Upper lobe of right lung (tissue), 1 donor: Measurements from ENCODE around the gene CCL20. TPM values are rescaled to one million over a fixed set of nuclear protein-coding genes. Genes with fewer than 3 reads are reported as not detected.

Source experiments
- ATAC-seq: fragments of 200-7000 bp; cut with Tn5 transposase; one replicate; pipeline ENCODE4 v1.9.1; 2020; ENCODE audit warnings: mild to moderate bottlenecking, moderate library complexity
- DNase-seq: peaks from one replicate; pipeline ENCODE4 v3.0.0-alpha.2; 2020
- H3K27ac ChIP-seq: fragments of 200-600 bp; one replicate; pipeline ENCODE4 v1.8.0; 2022
- H3K27me3 ChIP-seq: fragments of 200-600 bp; one replicate; pipeline ENCODE4 v1.8.0; 2022; ENCODE audit warnings: mild to moderate bottlenecking
- H3K36me3 ChIP-seq: fragments of 200-600 bp; one replicate; pipeline ENCODE4 v1.8.0; 2022
- H3K4me1 ChIP-seq: fragments of 200-600 bp; one replicate; pipeline ENCODE4 v1.8.0; 2022
- H3K4me3 ChIP-seq: fragments of 200-600 bp; one replicate; pipeline ENCODE4 v1.8.0; 2022; ENCODE audit warnings: mild to moderate bottlenecking
- H3K9me3 ChIP-seq: fragments of 200-600 bp; one replicate; pipeline ENCODE4 v1.8.0; 2022
- CTCF ChIP-seq: fragments of 200-600 bp; IDR thresholded peaks from one replicate; pipeline ENCODE4 v1.8.0; 2022; ENCODE audit warnings: antibody characterized with exemption
- intact Hi-C: fragments of 100-400 bp; cut with DNase I; formaldehyde crosslinking; loops from one replicate; pipeline ENCODE4 v1.11.0; 2022
- long read RNA-seq: library from polyadenylated mRNA; unstranded; transcript quantifications from one replicate; pipeline ENCODE4 v2.0.0, GENCODE V29; 2021
- total RNA-seq: library from RNA; stranded (reverse); fragmentation: NEBNext Ultra II Directional; extraction: Animal tissue kit (Norgen Biotek cat#: 25700); gene quantifications from one replicate; pipeline ENCODE4 v1.2.1, GENCODE V29; 2021
- donor health status: DM: no; HTN: yes; CAD: no; lungs with severe emphysema.

CCL20 gene
- 4.9 TPM for total RNA-seq
- long read RNA-seq, partial matches to known transcripts = 0 of 3 reads
- long read RNA-seq, other reads (novel, unspliced or antisense) = 0 of 3 reads

GRCh38 chr2:227813562-227814353, at the start of gene CCL20:
CCL20 (plus strand) TSS chr2:227813842; CDS start chr2:227813912, 70 bp downstream.
- intact Hi-C loops = no loop called here
- Histone ChIP-seq H3K4me3 (no peak within 1 kb of the TSS), H3K4me1 (peaks cover 8% of the 10 kb centered on the region), H3K27me3 (no peaks in the 10 kb centered on the region), H3K36me3 (no peaks in the 10 kb centered on the region), H3K27ac (no peak within 1 kb of the TSS), H3K9me3 (no peaks in the 10 kb centered on the region)
- no peak for ATAC-seq
- no peak for TF ChIP-seq CTCF
- no peak for DNase-seq

DNA sequence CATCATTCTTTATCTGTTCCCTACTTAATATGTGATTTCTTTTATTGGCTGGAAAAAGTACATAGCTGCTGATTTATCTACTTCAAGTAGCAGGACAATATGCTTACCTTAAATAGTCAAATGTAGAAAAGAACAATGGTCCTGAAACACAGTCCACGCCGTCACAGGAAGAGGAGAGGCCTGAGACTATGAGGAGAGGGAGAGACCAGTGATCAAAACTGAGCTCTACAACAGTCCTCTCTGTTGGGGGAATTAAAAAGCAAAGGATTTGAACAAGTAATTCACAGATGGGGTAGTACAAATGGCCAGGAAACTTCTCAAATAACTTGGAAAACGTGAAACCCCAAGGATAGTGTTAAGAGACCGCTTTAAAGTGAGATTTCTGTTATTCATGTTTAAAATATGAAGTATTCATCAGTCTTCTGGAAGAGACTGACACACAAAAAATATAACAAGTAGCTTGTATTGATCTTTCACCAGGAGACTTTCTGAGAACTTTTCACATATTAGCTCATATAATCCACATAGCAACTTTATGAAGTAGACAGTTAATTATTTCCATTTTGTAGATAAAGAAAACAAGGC, 47.8 kb upstream of the CCL20 start:
- DNase-seq (no peak), ATAC-seq (no peak)
- no peaks in the 10 kb centered on the region for H3K27me3 ChIP-seq
- H3K4me1 ChIP-seq = peaks cover 7% of the 10 kb centered on the region
- H3K4me3 ChIP-seq = no peak overlapping the region
- intact Hi-C loops = loop anchor here (5.0 kb wide), 1 partner anchor 109 kb away; no protein-coding TSS in a partner anchor
- TF ChIP-seq CTCF = no peak
- H3K36me3 ChIP-seq = no peaks in the 10 kb centered on the region
- H3K27ac ChIP-seq = peak overlapping the region; percentile 49
- H3K9me3 ChIP-seq = no peaks in the 10 kb centered on the region

- peak; percentile 91 for TF ChIP-seq CTCF
- DNase-seq = peak; percentile 82
- no peaks in the 10 kb centered on the region for H3K36me3 ChIP-seq
- intact Hi-C loops = loop anchor here (5.0 kb wide), 1 partner anchor 109 kb away; no protein-coding TSS in a partner anchor
- H3K27ac ChIP-seq = peak overlapping the region; percentile 49
- H3K4me1 ChIP-seq = peaks cover 3% of the 10 kb centered on the region
- peak; percentile 99 for ATAC-seq
- H3K27me3 ChIP-seq = no peaks in the 10 kb centered on the region
- H3K4me3 ChIP-seq = no peak overlapping the region
- H3K9me3 ChIP-seq = no peaks in the 10 kb centered on the region
Observed at GRCh38 chr2:227766373-227766883, 47.2 kb upstream of the CCL20 start.

DNA sequence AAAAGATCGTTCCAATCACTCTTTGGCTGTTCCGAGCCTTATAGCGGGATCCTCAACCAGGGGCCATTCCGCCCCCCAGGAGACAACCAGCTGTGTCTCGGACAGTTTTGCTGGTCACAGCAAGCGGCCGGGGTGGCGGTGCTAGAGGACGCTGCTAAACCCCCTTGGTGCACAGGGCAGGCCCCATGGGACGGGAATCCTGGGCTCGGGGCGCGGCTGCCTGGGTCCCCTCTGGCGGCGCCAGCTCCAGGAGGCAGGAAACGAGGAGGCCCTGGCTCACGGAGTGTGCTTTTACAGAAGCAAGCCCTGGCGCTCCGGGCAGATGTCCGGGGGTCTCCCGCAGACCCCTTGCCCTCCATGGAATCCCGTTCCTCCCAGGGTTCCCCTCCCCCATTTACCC, 45.8 kb upstream of the CCL20 start:
- Histone ChIP-seq H3K27ac (no peak overlapping the region), H3K27me3 (no peaks in the 10 kb centered on the region), H3K9me3 (no peaks in the 10 kb centered on the region), H3K4me3 (no peak overlapping the region), H3K36me3 (no peaks in the 10 kb centered on the region), H3K4me1 (no peaks in the 10 kb centered on the region)
- no peak for DNase-seq
- intact Hi-C loops = loop anchor here (5.0 kb wide), 1 partner anchor 111 kb away; no protein-coding TSS in a partner anchor
- no peak for ATAC-seq
- no peak for TF ChIP-seq CTCF

- ATAC-seq (no peak), DNase-seq (no peak)
- Histone ChIP-seq H3K27ac (no peak overlapping the region), H3K4me1 (no peaks in the 10 kb centered on the region), H3K36me3 (no peaks in the 10 kb centered on the region), H3K27me3 (no peaks in the 10 kb centered on the region), H3K4me3 (no peak overlapping the region), H3K9me3 (no peaks in the 10 kb centered on the region)
- no peak for TF ChIP-seq CTCF
- intact Hi-C loops = no loop called here
Observed at GRCh38 chr2:227772197-227772661, 41.4 kb upstream of the CCL20 start.
